GM10847 (cell line): ENCODE measurements around the gene ERG.

Source experiments
- POLR2A ChIP-seq: IDR thresholded peaks from 2 replicates; pipeline ENCODE4 v1.6.1; 2011; ENCODE audit not compliant: insufficient read length; ENCODE audit errors: extremely low read depth

The ERG gene

DNA sequence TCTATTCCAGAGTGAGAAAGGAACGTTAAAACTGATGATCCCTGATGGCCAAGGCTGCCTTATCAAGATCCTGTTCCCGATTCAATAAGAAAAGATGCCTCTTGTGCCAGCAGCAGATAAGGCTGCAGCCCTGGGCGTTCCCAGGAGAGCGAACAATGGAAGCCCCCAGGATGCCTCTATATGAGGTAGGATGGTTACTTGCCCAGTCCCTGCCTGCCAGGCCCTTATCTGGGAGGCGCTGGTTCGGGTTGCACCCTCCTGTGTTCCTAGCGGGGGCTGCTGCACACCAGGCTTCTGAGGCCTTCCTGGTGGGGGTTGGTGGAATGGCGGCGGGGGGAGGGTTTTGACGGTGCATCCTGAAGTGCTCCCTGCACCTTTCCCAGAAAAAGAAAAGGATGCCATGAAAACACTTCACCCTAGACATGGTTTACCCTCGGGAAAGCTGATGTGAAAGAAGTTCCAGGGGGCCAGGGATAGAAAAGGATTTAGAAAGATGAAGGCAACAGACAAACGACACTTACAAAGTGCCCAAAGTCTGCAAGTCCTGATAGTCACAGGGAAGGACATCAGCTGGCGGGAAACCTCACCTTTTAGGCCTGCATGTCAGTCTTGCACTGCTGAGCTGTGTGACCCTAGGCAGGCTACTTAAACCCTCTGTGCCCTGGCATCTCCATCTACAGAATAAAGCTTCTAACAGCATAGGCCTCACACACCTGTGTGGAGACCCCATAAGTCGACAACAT, 141.2 kb downstream of the ERG start:
- TF ChIP-seq POLR2A: no peak

DNA sequence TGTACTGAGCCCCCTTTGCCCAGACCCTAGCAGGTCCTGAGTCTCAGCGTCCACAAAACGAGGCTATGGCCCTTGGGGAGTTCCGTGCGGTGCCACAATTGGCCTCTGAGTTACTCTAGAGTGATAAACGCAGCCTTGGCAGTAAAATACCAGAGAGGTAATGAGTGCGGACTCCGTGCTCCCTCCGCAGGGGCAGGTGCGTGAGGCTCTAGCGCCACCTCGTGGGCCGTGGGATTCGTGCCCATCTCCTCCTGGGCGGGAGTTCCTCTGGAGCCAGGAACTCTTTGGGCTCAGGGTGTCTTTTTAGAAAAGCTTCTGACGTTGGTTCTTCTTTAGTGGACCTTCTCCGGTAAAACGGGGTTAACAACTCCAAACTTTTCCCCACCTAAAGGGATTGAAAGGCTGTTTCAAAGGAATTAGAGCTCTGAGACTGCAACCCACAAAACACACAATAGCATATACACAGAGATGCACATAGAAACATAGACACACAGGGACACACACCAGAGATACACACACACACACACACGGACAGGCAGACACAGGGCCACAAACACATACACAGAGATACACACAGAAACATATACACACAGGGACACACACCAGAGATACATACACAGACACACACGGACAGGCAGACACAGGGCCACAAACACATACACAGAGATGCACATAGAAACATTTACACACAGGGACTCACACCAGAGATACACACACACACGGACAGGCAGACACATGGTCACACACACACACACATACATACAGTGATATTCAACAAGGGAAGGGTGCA, 142.1 kb downstream of the ERG start:
- TF ChIP-seq POLR2A: no peak

GRCh38 chr21:38355353-38355752, 142.9 kb downstream of the ERG start:
- TF ChIP-seq POLR2A: no peak

DNA sequence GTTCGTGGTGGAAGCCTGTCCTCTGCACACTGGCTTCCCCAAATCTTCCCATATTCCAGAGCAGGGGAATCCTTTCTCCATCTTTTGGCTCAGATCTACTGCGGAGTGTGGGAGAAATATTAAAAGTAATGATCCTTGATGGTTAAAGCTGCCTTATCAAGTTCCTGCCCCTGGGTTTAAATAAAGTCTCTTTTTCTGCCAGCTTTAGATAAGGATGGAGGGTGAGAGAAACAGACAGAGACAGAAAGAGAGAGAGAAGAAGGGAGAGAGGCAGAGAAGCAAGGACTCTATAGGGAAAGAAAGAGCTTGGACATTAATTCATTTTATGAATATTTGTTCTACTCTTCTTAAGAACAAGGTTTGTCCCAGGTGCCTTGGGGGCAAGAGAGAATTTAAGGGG, 143.5 kb downstream of the ERG start:
- no peak for TF ChIP-seq POLR2A

GRCh38 chr21:38354231-38354630, 144.0 kb downstream of the ERG start:
- TF ChIP-seq POLR2A: no peak

GRCh38 chr21:38352536-38353219, 145.6 kb downstream of the ERG start:
- no peak for TF ChIP-seq POLR2A

DNA sequence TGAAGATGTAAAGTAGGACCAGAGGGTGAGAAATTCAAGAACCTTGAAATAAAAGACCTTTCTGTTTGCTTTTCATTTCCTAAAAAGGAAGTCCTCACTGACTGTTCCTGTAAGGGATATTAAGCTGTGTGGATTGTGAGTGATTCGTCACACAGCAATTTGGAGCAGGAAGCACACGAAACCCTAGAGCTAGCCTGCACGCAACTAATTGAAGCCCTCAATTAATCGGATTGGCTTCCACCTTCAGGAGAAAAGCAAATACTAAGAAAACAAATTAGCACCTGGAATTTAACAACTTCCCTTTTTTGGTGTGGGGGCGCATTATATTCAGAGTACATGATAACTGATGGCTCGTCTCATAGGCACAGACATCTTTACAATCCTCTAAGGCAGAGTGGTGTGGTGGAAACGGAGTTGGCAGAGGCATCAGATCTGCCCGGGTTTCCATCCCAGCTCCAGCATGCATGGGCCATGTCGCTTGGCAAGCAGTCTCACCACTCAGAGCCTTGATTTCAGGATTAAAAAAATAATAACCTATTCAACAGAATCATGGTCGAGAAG, 146.2 kb downstream of the ERG start:
- no peak for TF ChIP-seq POLR2A

DNA sequence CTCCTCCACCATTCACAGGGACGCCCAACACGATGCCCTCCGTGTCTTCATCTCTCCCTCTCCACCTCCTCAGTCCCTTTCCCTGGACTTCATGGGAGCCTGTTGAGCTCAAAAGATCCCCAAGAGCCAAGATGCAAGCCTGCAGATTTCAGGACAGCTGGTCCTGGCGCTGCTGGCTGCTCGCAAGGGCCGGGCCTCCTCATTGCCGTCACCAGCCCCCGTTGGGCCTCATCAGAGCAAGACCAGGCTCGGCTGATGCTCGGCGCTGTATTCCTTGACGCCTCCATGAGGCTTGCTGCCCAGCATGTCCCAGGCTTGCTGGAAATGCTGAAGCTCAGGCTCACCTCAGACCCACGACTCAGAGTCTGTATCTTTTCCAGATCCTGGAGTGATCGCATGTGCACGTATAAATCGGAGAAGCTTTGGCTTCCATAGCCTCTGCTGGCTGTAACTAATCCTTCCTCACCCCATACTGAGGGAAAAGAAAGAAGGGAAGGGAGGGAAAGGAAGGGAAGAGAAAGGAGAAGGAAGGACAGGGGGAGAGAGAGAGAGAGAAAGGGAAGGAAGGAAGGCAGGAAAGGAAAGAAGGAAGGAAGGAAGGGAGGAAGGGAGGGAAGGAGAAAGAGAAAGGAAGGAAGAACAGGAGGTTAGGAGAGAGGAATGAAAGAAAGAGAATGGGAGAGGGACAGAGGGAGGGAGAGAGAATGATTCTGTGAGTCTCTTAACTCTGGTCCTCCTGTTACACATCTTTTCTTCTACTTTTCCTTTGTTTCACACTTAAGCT, 146.9 kb downstream of the ERG start:
- no peak for TF ChIP-seq POLR2A

DNA sequence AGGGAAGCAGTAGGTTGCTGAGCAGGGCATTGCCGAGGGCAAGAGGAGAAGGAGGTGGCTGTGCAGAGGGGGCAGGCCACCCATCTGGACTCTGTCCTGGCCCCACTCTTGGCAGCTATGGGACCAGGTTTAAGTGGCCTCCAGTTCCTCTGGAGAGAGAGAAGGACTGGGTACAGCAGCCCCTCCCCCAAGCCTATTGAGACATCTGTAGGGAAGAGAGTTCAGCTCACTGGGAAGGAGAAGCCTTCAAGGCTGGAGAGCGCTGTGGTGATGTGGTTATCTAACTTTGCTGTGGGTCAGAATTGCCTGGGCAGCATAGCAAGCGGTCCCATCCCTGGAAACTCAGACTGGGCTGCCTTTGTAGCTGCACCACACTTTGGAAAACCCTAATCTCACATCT, 147.6 kb downstream of the ERG start:
- no peak for TF ChIP-seq POLR2A

DNA sequence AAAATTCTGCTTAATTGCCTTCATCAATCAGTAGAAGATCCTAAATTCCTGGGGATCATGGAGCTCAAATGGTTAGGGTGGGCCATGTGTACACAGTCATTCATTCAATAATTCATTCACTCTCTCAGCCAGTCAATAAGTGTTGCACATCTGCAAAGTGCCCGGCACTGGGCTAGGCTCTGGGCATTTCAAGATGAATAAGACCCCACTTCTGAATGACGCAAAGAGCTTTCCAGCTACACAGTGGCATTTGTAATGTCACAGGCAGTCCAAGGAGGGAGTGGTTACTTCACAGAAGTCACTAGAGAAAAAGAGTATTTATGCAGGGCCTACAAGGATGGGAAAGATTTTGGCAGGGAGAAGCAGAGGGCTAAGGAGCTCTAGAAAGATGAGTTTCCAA, 148.3 kb downstream of the ERG start:
- TF ChIP-seq POLR2A: no peak

- TF ChIP-seq POLR2A: no peak
Measured at GRCh38 chr21:38349111-38349746, 149.0 kb downstream of the ERG start.

DNA sequence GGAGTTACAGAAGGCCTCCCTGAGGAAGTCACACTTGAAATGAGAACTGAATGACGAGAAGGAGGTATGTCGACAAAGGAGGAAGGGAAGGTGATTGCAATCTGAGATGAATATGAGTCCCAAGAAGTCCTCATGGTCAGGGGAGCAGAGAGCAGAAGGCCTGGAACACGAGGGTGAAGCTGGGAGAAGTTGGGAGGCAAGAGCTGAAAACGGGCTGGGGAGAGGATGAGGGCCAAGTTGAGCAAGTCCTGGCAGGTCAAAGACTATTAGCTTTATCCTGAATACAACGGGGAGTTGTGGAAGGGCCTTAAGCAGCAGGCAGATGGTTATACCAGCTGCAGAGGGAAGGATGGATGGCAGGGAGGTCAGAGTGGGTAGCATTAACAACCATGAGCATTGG, 152.0 kb downstream of the ERG start:
- no peak for TF ChIP-seq POLR2A

DNA sequence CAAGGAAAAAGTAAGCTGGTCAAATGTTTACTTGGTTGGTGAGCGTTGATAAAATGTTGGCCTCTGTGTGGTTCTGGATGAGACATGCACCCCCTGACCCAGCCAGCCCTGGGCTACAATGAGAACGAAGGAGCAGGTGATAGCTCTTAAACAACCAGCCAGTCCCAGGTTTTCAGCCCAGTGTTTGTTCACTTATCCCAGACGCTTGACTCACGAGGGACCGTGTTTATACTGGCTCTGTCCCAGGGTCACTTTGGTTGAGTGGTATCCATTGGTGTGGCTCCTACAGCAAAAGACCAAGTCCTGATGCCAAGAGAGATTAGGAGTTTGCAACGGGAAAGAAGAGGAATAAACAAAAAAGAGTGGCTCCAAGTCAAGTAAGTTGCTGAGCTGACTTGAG, 154.6 kb downstream of the ERG start:
- TF ChIP-seq POLR2A: no peak

- no peak for TF ChIP-seq POLR2A
Measured at GRCh38 chr21:38342739-38343138, 155.5 kb downstream of the ERG start.
